K562 treated with DMSO at 1 percent for 24 hours (cell line): Measurements from ENCODE around the gene RNH1. TPM values are rescaled to one million over a fixed set of nuclear protein-coding genes. Genes with fewer than 3 reads are reported as not detected.

Source experiments
- total RNA-seq: library from RNA; unstranded; fragments of 300-600 nt; gene quantifications from 2 replicates; pipeline ENCODE4 v1.2.3, GENCODE V29; 2022; ENCODE audit warnings: low read depth; ENCODE audit not compliant: insufficient read depth

The RNH1 gene
- 211 and 239 TPM in 2 replicates for total RNA-seq

GRCh38 chr11:506995-507726 lies at the start of gene RNH1:
Gene RNH1 (minus strand): TSS chr11:507242. CDS start chr11:502162, 5,080 bp downstream.

GRCh38 chr11:536841-537621 lies 30.0 kb upstream of the RNH1 start, which contains the start of gene LRRC56:
Gene LRRC56 (plus strand): TSS chr11:537527. CDS start chr11:540685, 3,158 bp downstream.

GRCh38 chr11:535519-536454 lies 28.7 kb upstream of the RNH1 start, which contains the start of gene HRAS:
Gene HRAS (minus strand): TSS chr11:535576.

GRCh38 chr11:449889-450808 lies 56.9 kb downstream of the RNH1 start, which contains the start of gene PTDSS2:
Gene PTDSS2 (plus strand): TSS chr11:450279. CDS start chr11:450456, 177 bp downstream.

Other genes with a start within 250 kb of the RNH1 start
- gene NLRP6, start 228.8 kb downstream of the RNH1 start, total RNA-seq, result 1.2 and 3.3 TPM in 2 replicates
- 27.6 and 29.2 TPM in 2 replicates for gene PGGHG, start 218.1 kb downstream of the RNH1 start, total RNA-seq
- not detected in 2 replicates for gene IFITM5, start 207.7 kb downstream of the RNH1 start, total RNA-seq
- 327 and 343 TPM in 2 replicates for gene IFITM2, start 199.4 kb downstream of the RNH1 start, total RNA-seq
- 817 and 870 TPM in 2 replicates for gene IFITM1, start 193.2 kb downstream of the RNH1 start, total RNA-seq
- gene IFITM3, start 186.4 kb downstream of the RNH1 start, total RNA-seq, result 221 and 261 TPM in 2 replicates
- 9.3 and 14.9 TPM in 2 replicates for gene B4GALNT4, start 137.7 kb downstream of the RNH1 start, total RNA-seq
- gene PKP3, start 113.0 kb downstream of the RNH1 start, total RNA-seq, result 76.7 and 82.1 TPM in 2 replicates
- gene SIGIRR, start 92.2 kb downstream of the RNH1 start, total RNA-seq, result 178 and 181 TPM in 2 replicates
- gene ANO9, start 65.2 kb downstream of the RNH1 start, total RNA-seq, result 7.5 and 9.6 TPM in 2 replicates
- 55.5 and 69.8 TPM in 2 replicates for gene PTDSS2, start 57.0 kb downstream of the RNH1 start, total RNA-seq
- gene HRAS, start 28.3 kb upstream of the RNH1 start, total RNA-seq, result 49.2 and 65.2 TPM in 2 replicates
- 4.8 and 5.2 TPM in 2 replicates for gene LRRC56, start 30.3 kb upstream of the RNH1 start, total RNA-seq
- gene LMNTD2, start 53.5 kb upstream of the RNH1 start, total RNA-seq, result 4.7 and 6.5 TPM in 2 replicates
- gene RASSF7, start 53.7 kb upstream of the RNH1 start, total RNA-seq, result 67.9 and 72.1 TPM in 2 replicates
- 26.0 TPM in 2 replicates for gene PHRF1, start 69.2 kb upstream of the RNH1 start, total RNA-seq
- gene IRF7, start 108.7 kb upstream of the RNH1 start, total RNA-seq, result 52.2 and 58.6 TPM in 2 replicates
- 0.25 and 0.28 TPM in 2 replicates for gene CDHR5, start 117.7 kb upstream of the RNH1 start, total RNA-seq
- gene SCT, start 119.9 kb upstream of the RNH1 start, total RNA-seq, result not detected in 2 replicates
- gene DRD4, start 130.0 kb upstream of the RNH1 start, total RNA-seq, result 1.0 and 1.1 TPM in 2 replicates
- 87.3 and 88.1 TPM in 2 replicates for gene DEAF1, start 188.0 kb upstream of the RNH1 start, total RNA-seq
- 21.3 and 25.2 TPM in 2 replicates for gene TMEM80, start 188.6 kb upstream of the RNH1 start, total RNA-seq
- gene EPS8L2, start 199.0 kb upstream of the RNH1 start, total RNA-seq, result 7.8 and 11.6 TPM in 2 replicates
- 501 and 539 TPM in 2 replicates for gene TALDO1, start 240.2 kb upstream of the RNH1 start, total RNA-seq